ENCODE results near the gene NTM. TPM values are rescaled to one million over a fixed set of nuclear protein-coding genes. Genes with fewer than 3 reads are reported as not detected.

The NTM gene
- total RNA-seq, 2 experiments from 2014 or later, result not detected

- intact Hi-C loops (cut with micrococcal nuclease), result no loop called here
- no peak for TF ChIP-seq CTCF (IDR thresholded peaks at IDR 0.05)
- CTCF ChIA-PET, result interaction anchor here (1.6 kb wide), 1 partner anchor 437 kb away, joined by 3 read pairs; no protein-coding TSS in a partner anchor
- no peaks in the 10 kb centered on the region for H3K4me1 Mint-ChIP-seq (ENCODE audit: low read depth)
- DNase-seq, result no peak
- H3K4me3 Mint-ChIP-seq, result no peak overlapping the region
- no peak for ATAC-seq
- POLR2A ChIA-PET, result no interaction called here
- H3K9me3 Mint-ChIP-seq, result no peaks in the 10 kb centered on the region
- no peaks in the 10 kb centered on the region for H3K36me3 Mint-ChIP-seq (ENCODE audit: low read depth)
- H3K27ac Mint-ChIP-seq, result no peak overlapping the region
- no peaks in the 10 kb centered on the region for H3K27me3 Mint-ChIP-seq
Measured at GRCh38 chr11:132111316-132111715, 740.9 kb downstream of the NTM start.

- Mint-ChIP-seq H3K27ac (no peak overlapping the region), H3K4me1 (ENCODE audit: low read depth) (no peaks in the 10 kb centered on the region), H3K4me3 (no peak overlapping the region), H3K9me3 (no peaks in the 10 kb centered on the region), H3K36me3 (ENCODE audit: low read depth) (no peaks in the 10 kb centered on the region), H3K27me3 (no peaks in the 10 kb centered on the region)
- ChIA-PET POLR2A (no interaction called here), CTCF (interaction anchor here (1.6 kb wide), 1 partner anchor 438 kb away, joined by 3 read pairs; no protein-coding TSS in a partner anchor)
- no peak for DNase-seq
- TF ChIP-seq CTCF (IDR thresholded peaks at IDR 0.05), result no peak
- intact Hi-C loops (cut with micrococcal nuclease), result no loop called here
- ATAC-seq, result no peak
Measured at GRCh38 chr11:132111838-132112237, 741.4 kb downstream of the NTM start.

GRCh38 chr11:132112846-132113245 is 742.4 kb downstream of the NTM start:
- Mint-ChIP-seq H3K9me3 (no peaks in the 10 kb centered on the region), H3K27ac (no peak overlapping the region), H3K36me3 (ENCODE audit: low read depth) (no peaks in the 10 kb centered on the region), H3K4me1 (ENCODE audit: low read depth) (no peaks in the 10 kb centered on the region), H3K27me3 (no peaks in the 10 kb centered on the region), H3K4me3 (no peak overlapping the region)
- POLR2A ChIA-PET, result no interaction called here
- intact Hi-C loops (cut with micrococcal nuclease), result no loop called here
- no peak for ATAC-seq
- CTCF ChIA-PET, result interaction anchor here (1.1 kb wide), 1 partner anchor 14 kb away, joined by 3 read pairs; no protein-coding TSS in a partner anchor
- no peak for DNase-seq
- TF ChIP-seq CTCF (IDR thresholded peaks at IDR 0.05), result no peak

GRCh38 chr11:132114185-132114584 is 743.8 kb downstream of the NTM start:
- H3K27me3 Mint-ChIP-seq, result no peaks in the 10 kb centered on the region
- CTCF ChIA-PET, result no interaction called here
- peak; percentile 15 for DNase-seq

GRCh38 chr11:132114743-132115142 is 744.3 kb downstream of the NTM start:
- Mint-ChIP-seq H3K27ac (no peak overlapping the region), H3K4me3 (no peak overlapping the region), H3K4me1 (ENCODE audit: low read depth) (no peaks in the 10 kb centered on the region), H3K27me3 (no peaks in the 10 kb centered on the region), H3K9me3 (no peaks in the 10 kb centered on the region), H3K36me3 (ENCODE audit: low read depth) (no peaks in the 10 kb centered on the region)
- intact Hi-C loops (cut with micrococcal nuclease), result no loop called here
- CTCF ChIA-PET, result no interaction called here
- ATAC-seq, result no peak
- POLR2A ChIA-PET, result no interaction called here
- no peak for DNase-seq
- no peak for TF ChIP-seq CTCF (IDR thresholded peaks at IDR 0.05)

More at GRCh38 chr11:132114185-132114584, 743.8 kb downstream of the NTM start:
- POLR2A ChIA-PET, result no interaction called here
- no peak for TF ChIP-seq CTCF (IDR thresholded peaks at IDR 0.05)
- Mint-ChIP-seq H3K36me3 (ENCODE audit: low read depth) (no peaks in the 10 kb centered on the region), H3K9me3 (no peaks in the 10 kb centered on the region), H3K4me1 (ENCODE audit: low read depth) (no peaks in the 10 kb centered on the region), H3K27ac (no peak overlapping the region), H3K4me3 (no peak overlapping the region)
- no peak for ATAC-seq
- intact Hi-C loops (cut with micrococcal nuclease), result no loop called here
